Hematopoietic multipotent progenitor cell (in vitro differentiated cells): ENCODE results near the gene KTI12. TPM values are rescaled to one million over a fixed set of nuclear protein-coding genes. Genes with fewer than 3 reads are reported as not detected.
"Not testable (repeated sequence)": the region's sequence is repeated elsewhere in the genome, so short reads cannot be mapped to it uniquely, and the experiment has no call there.

ENCODE experiments used
- DNase-seq, 3 donors: peaks; one replicate each; pipeline ENCODE4 v3.0.0-alpha.2; 2011 to 2015; ENCODE audit warnings: low read depth in 2 of 3, low spot score in 2 of 3
- total RNA-seq: library from RNA; depleted of rRNA; stranded (reverse); fragments of >200 nt; gene quantifications from one replicate; pipeline ENCODE4 v1.2.3, GENCODE V29; 2012

Gene KTI12
- total RNA-seq, 1 donor = 24.0 TPM

GRCh38 chr1:52041551-52042185, 8.1 kb upstream of the KTI12 start:
- DNase-seq = no peak

- no peak for DNase-seq
Observed at GRCh38 chr1:52037909-52038308, 4.3 kb upstream of the KTI12 start.

GRCh38 chr1:52037402-52037814, 3.8 kb upstream of the KTI12 start:
- DNase-seq = no peak

- no peak for DNase-seq
Observed at GRCh38 chr1:52034050-52034384, 407 bp upstream of the KTI12 start.

GRCh38 chr1:52032785-52033131, 852 bp downstream of the KTI12 start:
- no peak for DNase-seq

- DNase-seq = no peak
Observed at GRCh38 chr1:52032124-52032784, 1.4 kb downstream of the KTI12 start.

GRCh38 chr1:52028839-52029238, 4.8 kb downstream of the KTI12 start:
- not testable (repeated sequence) for DNase-seq

- no peak for DNase-seq
Observed at GRCh38 chr1:52028328-52028727, 5.3 kb downstream of the KTI12 start.

GRCh38 chr1:52026278-52026677, 7.3 kb downstream of the KTI12 start:
- DNase-seq = no peak

- DNase-seq = no peak
Observed at GRCh38 chr1:52022133-52022532, 11.5 kb downstream of the KTI12 start.

- no peak for DNase-seq
Observed at GRCh38 chr1:52008071-52008809, 25.4 kb downstream of the KTI12 start.

GRCh38 chr1:52007215-52008002, 26.2 kb downstream of the KTI12 start:
- no peak for DNase-seq

GRCh38 chr1:52006081-52006553, 27.5 kb downstream of the KTI12 start:
- DNase-seq = not testable (repeated sequence)

GRCh38 chr1:52005548-52005947, 28.1 kb downstream of the KTI12 start:
- DNase-seq = not testable (repeated sequence)

GRCh38 chr1:52003877-52004276, 29.7 kb downstream of the KTI12 start:
- no peak for DNase-seq

- peak; percentile 45 to 90 (median 70) for DNase-seq
Observed at GRCh38 chr1:52002038-52002917, 31.3 kb downstream of the KTI12 start.

- DNase-seq = no peak
Observed at GRCh38 chr1:51998701-51999100, 34.9 kb downstream of the KTI12 start.

GRCh38 chr1:51997974-51998382, 35.6 kb downstream of the KTI12 start:
- DNase-seq = no peak

- peak; percentile 35 to 63 (median 53) for DNase-seq
Observed at GRCh38 chr1:51990478-51990965, 43.1 kb downstream of the KTI12 start, which contains the start of gene RAB3B. RAB3B (minus strand) TSS chr1:51990700; CDS start chr1:51977117, 13,583 bp downstream.
